SU-DHL-6 (cell line): ENCODE measurements around the gene ATP5MC3.

ENCODE experiments used
- H2AFZ ChIP-seq: fragments of 200-600 bp; sonication (generic); 2 replicates; pipeline ENCODE4 v1.6.1; 2014; ENCODE audit warnings: low read depth, mild to moderate bottlenecking, moderate library complexity, mixed read lengths, antibody characterized with exemption, low read length; ENCODE audit not compliant: severe bottlenecking
- H3F3A ChIP-seq: fragments of 200-600 bp; shearing (Covaris generic); 2 replicates; pipeline ENCODE4 v1.6.0; 2016; ENCODE audit warnings: antibody characterized with exemption, mild to moderate bottlenecking; ENCODE audit not compliant: insufficient read depth
- H3K27ac ChIP-seq: fragments of 200-600 bp; sonication (generic); 2 replicates; pipeline ENCODE4 v1.5.1; 2016; ENCODE audit warnings: low read depth, mild to moderate bottlenecking, low read length, moderate library complexity, mixed read lengths
- H3K27me3 ChIP-seq: fragments of 200-600 bp; sonication (generic), shearing (Covaris generic); 2 replicates; pipeline ENCODE4 v1.6.0; 2014; ENCODE audit warnings: mild to moderate bottlenecking, low read length
- H3K36me3 ChIP-seq: fragments of 200-600 bp; sonication (generic); 2 replicates; pipeline ENCODE4 v1.6.1; 2014; ENCODE audit warnings: mild to moderate bottlenecking, low read length, mixed read lengths
- H3K4me2 ChIP-seq: fragments of 300-600, 200-600 bp; shearing (Covaris generic), sonication (generic); 2 replicates; pipeline ENCODE4 v1.6.0; 2014; ENCODE audit warnings: low read length, low read depth, mild to moderate bottlenecking; ENCODE audit not compliant: poor library complexity, severe bottlenecking
- H3K4me3 ChIP-seq: fragments of 200-600 bp; sonication (generic); 2 replicates; pipeline ENCODE4 v1.5.1; 2014; ENCODE audit warnings: antibody characterized with exemption, low read length, mild to moderate bottlenecking, mixed read lengths; ENCODE audit not compliant: insufficient read depth, poor library complexity, severe bottlenecking
- H3K79me2 ChIP-seq: fragments of 200-600 bp; sonication (generic); 2 replicates; pipeline ENCODE4 v1.6.1; 2014; ENCODE audit warnings: mild to moderate bottlenecking, low read length, moderate library complexity; ENCODE audit not compliant: insufficient read depth
- H3K9ac ChIP-seq: fragments of 200-600 bp; sonication (generic); 2 replicates; pipeline ENCODE4 v1.7.0; 2014; ENCODE audit warnings: mild to moderate bottlenecking, low read length
- H3K9me2 ChIP-seq: fragments of 200-600 bp; sonication (generic); replicated peaks from 2 replicates; pipeline ENCODE4 v1.6.1; 2014; ENCODE audit warnings: low read length; ENCODE audit not compliant: insufficient read depth
- H3K9me3 ChIP-seq: fragments of 200-600 bp; sonication (generic); 2 replicates; pipeline ENCODE4 v1.6.1; 2014; ENCODE audit warnings: low read length, mixed read lengths; ENCODE audit not compliant: insufficient read depth
- H4K20me1 ChIP-seq: fragments of 200-600 bp; sonication (generic); 2 replicates; pipeline ENCODE4 v1.6.1; 2014; ENCODE audit warnings: low read depth, mild to moderate bottlenecking, antibody characterized with exemption, low read length, moderate library complexity, mixed read lengths
- CTCF ChIP-seq: fragments of 200-600 bp; sonication (generic); IDR thresholded peaks from one replicate; pipeline ENCODE4 v1.5.1; 2017; ENCODE audit warnings: antibody characterized with exemption, mild to moderate bottlenecking, low read length, moderate library complexity; ENCODE audit not compliant: insufficient read depth, poor library complexity, severe bottlenecking
- EZH2phosphoT487 ChIP-seq: fragments of 200-600 bp; sonication (generic), shearing (Covaris generic); conservative IDR thresholded peaks from 2 replicates; pipeline ENCODE4 v1.6.1; 2018; ENCODE audit warnings: mild to moderate bottlenecking, antibody characterized with exemption, low read length, moderate library complexity, mixed read lengths

Gene ATP5MC3

GRCh38 chr2:175152242-175152641 is 29.3 kb downstream of the ATP5MC3 start:
- H3K4me3 ChIP-seq, result no peak overlapping the region
- H3K27ac ChIP-seq, result no peak overlapping the region
- peaks cover 96% of the 10 kb centered on the region for H3K79me2 ChIP-seq
- H4K20me1 ChIP-seq, result peaks cover 34% of the 10 kb centered on the region
- no peaks in the 10 kb centered on the region for H3K9me2 ChIP-seq
- H3K36me3 ChIP-seq, result peaks cover 19% of the 10 kb centered on the region
- no peak for TF ChIP-seq CTCF
- no peak for TF ChIP-seq EZH2phosphoT487
- no peaks in the 10 kb centered on the region for H3K9me3 ChIP-seq
- no peak overlapping the region for H2AFZ ChIP-seq
- no peaks in the 10 kb centered on the region for H3F3A ChIP-seq
- H3K9ac ChIP-seq, result no peak overlapping the region
- H3K27me3 ChIP-seq, result no peaks in the 10 kb centered on the region
- no peak overlapping the region for H3K4me2 ChIP-seq

GRCh38 chr2:175151791-175152190 is 29.7 kb downstream of the ATP5MC3 start:
- Histone ChIP-seq H3F3A (no peaks in the 10 kb centered on the region), H4K20me1 (peaks cover 30% of the 10 kb centered on the region), H3K9me3 (no peaks in the 10 kb centered on the region), H3K27me3 (no peaks in the 10 kb centered on the region), H3K4me3 (no peak overlapping the region), H3K36me3 (peaks cover 19% of the 10 kb centered on the region), H3K79me2 (peaks cover 96% of the 10 kb centered on the region), H3K4me2 (no peak overlapping the region), H3K9ac (no peak overlapping the region), H3K9me2 (no peaks in the 10 kb centered on the region), H3K27ac (no peak overlapping the region), H2AFZ (no peak overlapping the region)
- TF ChIP-seq CTCF (no peak), EZH2phosphoT487 (no peak)

GRCh38 chr2:175147186-175147585 is 34.3 kb downstream of the ATP5MC3 start:
- Histone ChIP-seq H3K27ac (no peak overlapping the region), H3K9me2 (no peaks in the 10 kb centered on the region), H3K9ac (no peak overlapping the region), H3K4me3 (no peak overlapping the region), H4K20me1 (peaks cover 22% of the 10 kb centered on the region), H3K27me3 (no peaks in the 10 kb centered on the region), H3F3A (no peaks in the 10 kb centered on the region), H3K4me2 (no peak overlapping the region), H3K36me3 (peaks cover 18% of the 10 kb centered on the region), H2AFZ (no peak overlapping the region), H3K9me3 (no peaks in the 10 kb centered on the region), H3K79me2 (peaks cover 99% of the 10 kb centered on the region)
- TF ChIP-seq EZH2phosphoT487 (no peak), CTCF (no peak)

GRCh38 chr2:175143678-175144077 is 37.8 kb downstream of the ATP5MC3 start:
- no peaks in the 10 kb centered on the region for H3K27me3 ChIP-seq
- peaks cover 11% of the 10 kb centered on the region; the same call in 1 of the 2 replicates for H4K20me1 ChIP-seq
- no peak overlapping the region for H3K27ac ChIP-seq
- no peaks in the 10 kb centered on the region for H3F3A ChIP-seq
- H2AFZ ChIP-seq, result no peak overlapping the region
- no peaks in the 10 kb centered on the region for H3K9me2 ChIP-seq
- H3K4me3 ChIP-seq, result no peak overlapping the region
- no peak overlapping the region for H3K4me2 ChIP-seq
- no peak overlapping the region for H3K9ac ChIP-seq
- TF ChIP-seq EZH2phosphoT487 (no peak), CTCF (no peak)
- H3K79me2 ChIP-seq, result peaks cover 92% of the 10 kb centered on the region
- H3K9me3 ChIP-seq, result no peaks in the 10 kb centered on the region
- peaks cover 3% of the 10 kb centered on the region; the same call in 1 of the 2 replicates for H3K36me3 ChIP-seq
